CD4-positive, alpha-beta T cell treated with Interleukin-17A for 1 hour (primary cell): ENCODE results near the gene C6orf47.

Experiments
- DNase-seq: peaks from one replicate; pipeline ENCODE4 v3.0.0-alpha.2; 2020

Gene C6orf47

DNA sequence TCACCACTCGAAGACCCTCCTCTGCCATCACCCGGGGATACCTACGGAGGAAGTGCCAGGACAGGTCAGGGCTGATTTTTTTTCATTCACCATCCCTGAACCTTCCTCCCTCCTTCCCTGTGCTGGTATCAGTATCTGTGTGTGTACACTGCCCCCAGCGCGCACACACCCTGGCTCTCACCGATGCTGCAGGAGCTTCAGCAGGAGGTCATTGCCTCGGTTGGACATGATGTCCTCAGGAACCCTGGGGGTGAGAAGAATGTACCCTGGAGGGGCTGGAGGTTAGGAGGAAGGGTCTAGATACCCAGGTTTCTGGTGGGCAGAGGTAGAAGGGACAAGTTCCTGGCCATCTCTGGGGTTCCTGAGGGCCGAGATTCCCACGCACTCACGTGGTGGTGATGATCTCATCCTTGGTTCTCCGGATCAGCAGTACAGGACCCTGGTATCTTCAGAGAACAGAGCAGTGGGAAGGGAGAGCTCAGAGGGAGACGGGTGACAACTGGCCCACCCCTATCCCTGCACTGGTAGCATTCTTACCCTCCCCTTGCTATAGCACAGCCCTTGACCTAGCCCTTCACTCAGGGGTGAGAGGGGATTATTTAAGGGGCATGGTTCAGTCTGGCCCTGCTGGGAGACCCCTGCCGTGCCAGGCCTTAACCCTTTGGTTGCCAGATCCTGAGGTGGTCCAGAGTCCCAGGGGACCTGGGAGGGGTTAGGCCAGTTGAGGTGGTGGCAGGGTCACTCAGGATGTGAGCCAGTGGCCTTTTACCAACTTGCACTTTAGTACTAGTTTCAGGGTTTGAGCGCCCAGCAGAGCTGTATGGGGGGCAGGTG, 27.5 kb upstream of the C6orf47 start:
- DNase-seq = no peak

DNA sequence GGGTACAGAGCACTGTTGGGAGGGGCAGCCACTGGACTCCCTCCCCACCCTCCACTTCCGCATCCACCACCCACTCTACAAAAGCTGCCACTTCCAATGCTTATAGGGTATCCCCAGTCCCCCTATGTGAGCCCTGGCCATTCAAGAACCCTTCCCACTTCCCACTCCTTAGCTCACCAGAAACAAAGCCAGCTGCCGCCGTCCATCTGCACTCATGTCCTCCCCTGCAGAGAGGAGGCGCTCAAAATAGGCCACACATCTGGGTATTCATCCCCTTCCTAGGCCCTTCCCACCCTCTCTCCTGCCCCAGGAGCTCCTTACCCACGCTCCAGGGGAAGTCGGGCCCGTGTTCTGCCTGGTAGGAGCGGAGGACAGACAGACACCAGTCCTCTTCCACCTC, 26.7 kb upstream of the C6orf47 start:
- DNase-seq = no peak

DNA sequence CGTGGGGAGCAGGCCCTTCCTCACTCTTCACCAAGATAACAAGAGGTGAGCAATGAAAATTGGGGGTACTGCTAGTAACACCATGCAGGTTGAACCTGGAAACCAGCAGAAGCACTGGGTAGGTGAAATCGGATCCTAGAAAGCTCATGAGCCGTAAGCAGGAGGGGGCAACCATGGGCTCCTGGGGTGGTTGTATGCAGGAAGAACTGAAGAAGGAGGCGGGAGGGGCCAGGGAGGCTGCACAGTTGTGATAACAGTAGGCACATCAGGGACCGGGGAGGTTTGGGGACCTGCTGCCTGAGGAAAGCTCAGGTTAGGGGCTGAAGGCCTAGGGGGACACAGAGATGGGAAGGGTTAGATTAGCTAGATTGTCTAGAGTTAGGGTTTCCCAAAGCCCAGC, 25.9 kb upstream of the C6orf47 start:
- no peak for DNase-seq

DNA sequence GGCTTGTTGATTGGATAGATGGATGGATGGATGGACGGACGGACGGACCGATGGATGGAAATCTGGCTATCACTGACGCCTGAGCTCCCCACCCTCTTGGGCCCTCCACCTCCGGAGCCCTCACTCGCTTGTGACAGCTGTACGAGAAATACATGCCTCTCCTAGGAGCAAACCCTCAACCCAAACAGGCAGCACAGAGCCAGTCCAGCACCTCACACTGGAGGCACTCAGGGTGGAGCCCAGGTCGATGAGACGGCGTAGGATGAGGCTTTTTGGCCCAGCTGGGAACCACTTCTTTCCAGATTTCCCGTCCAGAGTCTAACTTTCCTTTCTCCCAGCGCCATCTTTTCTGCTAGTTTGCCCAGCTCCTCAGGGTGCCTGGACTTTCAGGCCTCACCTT, 23.0 kb upstream of the C6orf47 start:
- DNase-seq = no peak

DNA sequence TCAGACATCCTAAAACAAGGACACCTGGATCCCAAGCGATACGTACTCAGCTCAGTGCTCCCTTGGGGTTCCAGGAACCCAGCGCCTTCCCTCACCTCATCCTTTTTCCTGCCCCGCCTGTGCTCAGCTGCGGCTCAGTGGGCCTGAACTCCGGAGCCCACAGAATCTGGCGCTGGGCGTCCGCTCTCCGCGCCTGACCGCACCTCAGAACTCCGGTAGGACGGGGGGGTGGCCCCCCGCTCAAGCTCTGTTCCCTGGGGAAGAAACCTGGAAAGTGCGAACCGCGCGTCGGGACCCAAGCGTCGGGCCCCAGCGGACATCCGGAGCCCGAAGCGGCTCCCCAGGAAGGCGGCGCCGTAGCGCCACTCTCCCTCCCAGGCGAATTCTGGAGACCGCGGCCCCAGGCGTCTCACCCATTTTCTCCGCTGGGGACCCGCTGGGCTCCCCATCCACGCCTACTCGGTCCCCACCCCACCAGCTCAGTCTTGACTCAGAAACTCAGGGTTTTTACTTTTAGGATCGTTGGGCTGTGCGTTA, 20.6 kb upstream of the C6orf47 start:
- peak; percentile 45 for DNase-seq

DNA sequence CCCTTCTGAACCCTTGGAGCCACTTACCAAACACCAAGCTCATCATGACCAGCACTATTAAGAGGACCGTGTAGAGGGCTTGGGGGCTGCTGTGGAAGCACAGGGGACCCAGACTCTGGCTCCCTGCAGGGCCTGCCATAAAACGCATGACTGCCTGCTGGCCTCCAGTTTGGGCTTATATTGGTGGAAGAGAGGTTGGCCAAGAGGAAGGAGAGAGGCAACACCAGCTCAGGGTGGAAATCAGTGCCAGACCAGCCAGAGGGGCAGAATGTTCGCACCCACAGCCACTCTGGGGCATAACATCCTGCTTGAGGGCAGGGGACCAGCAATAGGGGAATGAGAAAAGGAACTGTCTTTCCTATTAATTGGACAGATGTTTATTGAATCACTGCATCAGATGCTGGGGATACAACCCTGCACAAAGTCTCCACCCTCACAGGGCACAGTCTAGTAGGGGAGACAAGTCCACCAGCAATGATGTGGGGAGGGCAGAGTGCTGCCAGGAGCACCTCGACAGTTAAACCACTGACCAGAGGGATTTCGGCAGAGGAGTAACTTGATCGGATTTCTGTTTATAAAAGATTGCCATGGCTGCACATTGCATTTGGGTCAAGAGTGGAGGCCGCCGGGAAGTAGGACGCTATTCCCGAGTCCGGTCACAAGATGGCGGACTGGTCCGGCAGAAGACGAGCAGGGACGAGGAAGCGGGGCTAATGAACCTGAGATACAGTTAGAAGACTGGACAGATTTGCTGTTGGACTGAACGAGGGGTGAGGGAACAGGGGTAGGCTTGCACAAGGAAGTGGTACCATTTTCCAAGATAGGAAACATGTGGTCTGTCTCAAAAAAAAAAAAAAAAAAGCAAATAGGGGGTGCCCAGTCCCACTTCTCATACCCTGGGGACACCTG, 19.9 kb upstream of the C6orf47 start, which contains the start of gene LY6G5C:
Gene LY6G5C, minus strand, starts transcription at position 842 of the 909 bp plus-strand sequence. Its CDS starts 694 bp downstream, at position 148.
- peak; percentile 79 for DNase-seq

DNA sequence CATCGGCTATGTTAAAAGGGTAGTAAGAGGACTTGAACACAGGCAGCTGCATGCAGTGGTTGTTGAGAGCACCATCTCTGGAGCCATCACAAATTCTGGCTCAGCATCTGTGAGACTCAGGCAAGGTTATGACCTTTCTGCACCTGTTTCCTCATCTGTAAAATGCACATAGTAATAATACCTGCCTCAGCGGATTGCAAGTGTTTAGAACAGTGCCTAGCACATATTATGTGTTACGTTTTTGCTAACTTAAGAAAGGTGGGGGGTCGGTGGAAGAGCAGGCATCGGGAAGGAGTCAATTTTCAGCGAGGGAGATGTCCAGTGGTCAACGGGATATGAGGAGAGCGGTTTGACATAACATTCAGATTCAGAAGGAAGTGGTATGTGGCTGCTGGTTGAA, 17.4 kb upstream of the C6orf47 start:
- no peak for DNase-seq

DNA sequence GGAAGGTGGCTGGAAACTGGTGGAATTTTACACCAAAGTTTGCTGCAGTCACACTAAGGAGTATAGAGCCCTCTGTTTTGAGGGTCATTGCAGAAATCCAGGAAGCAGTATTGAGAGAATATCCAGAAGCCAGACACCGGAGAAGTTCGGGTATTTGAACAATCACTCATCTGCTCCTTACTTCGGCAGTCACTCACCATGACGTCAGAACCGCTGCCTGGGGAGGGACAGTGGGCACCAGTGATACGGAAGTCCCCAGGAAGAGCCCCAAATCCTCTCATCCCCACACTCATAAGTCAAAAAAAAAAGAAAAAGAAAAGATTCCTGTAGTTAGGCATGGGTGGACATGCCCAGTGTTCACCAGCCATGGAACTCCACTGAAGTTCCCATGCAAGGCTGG, 16.3 kb upstream of the C6orf47 start:
- no peak for DNase-seq

DNA sequence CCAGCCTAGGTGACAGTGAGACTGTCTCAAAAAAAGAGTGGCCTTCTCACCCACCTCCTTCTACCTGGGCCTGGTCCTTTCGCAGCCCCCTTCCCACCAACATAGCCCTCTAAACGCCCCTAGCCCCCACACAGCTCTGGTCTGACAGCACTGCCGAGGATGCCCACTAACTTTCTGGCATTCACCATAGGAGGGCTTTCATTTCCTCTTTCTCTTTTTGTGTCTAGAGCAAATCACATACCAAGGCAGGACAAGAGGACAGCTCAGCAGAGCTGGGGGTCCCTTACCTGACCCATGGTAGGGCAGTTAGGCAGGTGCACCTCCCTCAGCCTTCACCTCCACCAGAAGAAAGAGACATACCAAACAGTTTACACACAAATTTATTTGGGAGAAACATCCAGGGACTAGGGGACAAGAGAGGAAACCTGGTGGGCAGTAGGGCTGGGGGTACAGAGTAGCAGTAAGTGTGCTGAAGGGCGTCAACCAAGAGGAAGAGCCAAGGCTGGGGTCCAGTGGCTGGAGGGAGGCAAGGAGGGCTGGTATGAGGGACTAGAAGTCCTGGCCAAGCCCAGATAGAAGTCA, 15.8 kb upstream of the C6orf47 start:
- DNase-seq = no peak

DNA sequence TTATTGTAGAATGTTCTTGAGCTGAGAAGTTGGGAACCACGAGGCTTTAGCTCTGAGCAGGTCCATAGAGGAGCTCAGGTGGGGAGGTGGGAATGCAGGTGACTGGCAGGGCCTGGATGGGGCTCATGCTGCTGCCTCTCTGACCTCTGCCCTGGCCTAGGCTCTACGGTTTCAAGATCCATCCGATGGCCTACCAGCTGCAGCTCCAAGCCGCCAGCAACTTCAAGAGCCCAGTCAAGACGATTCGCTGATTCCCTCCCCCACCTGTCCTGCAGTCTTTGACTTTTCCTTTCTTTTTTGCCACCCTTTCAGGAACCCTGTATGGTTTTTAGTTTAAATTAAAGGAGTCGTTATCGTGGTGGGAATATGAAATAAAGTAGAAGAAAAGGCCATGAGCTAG, 9.1 kb upstream of the C6orf47 start, which contains the start of gene LY6G5B:
Gene LY6G5B, plus strand, starts transcription at position 301 of the 400 bp plus-strand sequence. CDS start 975 bp downstream, outside the sequence.
- no peak for DNase-seq

DNA sequence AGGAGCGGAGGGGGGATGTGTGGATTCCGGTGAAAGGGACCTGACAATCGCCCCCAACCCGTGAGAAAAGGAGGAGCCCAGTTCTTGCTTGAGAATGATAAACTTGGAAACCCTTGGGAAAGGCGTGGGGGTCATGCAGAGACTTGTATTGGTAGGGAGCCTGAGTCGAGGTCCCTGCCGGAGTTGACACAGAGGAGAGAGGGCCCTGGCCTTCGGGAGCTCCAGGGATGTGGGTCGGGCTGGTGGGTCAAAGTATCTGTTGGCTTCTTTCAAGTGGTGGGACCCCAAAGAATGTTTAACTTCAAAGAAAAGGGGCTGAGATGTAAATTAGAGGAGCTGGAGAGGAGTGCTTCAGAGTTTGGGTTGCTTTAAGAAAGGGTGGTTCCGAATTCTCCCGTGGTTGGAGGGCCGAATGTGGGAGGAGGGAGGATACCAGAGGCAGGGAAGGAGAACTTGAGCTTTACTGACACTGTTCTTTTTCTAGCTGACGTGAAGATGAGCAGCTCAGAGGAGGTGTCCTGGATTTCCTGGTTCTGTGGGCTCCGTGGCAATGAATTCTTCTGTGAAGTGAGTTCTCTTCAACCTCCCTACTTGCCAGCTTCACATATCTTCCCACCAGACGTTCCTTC, 5.9 kb upstream of the C6orf47 start:
- no peak for DNase-seq

DNA sequence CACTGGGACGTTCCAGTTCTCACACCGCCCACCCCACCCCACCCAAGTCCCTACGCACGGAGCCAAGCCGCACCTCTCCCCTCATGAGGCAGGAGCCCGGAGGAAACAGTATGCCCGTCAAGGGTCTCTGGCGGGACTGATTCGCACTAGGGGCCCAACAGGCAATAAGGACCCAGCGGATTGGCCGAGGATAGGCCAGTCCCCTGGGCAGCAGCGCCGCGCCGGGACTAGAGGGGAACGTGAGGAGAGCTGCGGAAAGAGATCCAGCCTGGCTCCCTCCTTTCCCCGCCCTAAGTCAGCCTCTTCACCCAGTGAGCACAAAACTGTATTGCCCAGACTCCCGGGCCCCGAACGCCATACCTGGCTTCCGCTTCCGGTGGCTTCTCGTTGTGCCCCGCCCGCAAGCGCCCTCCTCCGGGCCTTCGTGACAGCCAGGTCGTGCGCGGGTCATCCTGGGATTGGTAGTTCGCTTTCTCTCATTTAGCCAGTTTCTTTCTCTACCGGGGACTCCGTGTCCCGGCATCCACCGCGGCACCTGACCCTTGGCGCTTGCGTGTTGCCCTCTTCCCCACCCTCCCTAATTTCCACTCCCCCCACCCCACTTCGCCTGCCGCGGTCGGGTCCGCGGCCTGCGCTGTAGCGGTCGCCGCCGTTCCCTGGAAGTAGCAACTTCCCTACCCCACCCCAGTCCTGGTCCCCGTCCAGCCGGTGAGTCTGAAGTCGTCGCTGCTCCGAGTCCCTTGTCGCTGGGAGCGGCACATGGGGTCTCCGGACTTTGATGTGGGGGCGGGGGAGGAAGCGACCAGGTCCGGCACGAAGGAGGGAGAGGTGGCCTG, 5.1 kb upstream of the C6orf47 start, which contains the start of gene CSNK2B:
Gene CSNK2B, plus strand, starts transcription at position 580 of the 836 bp plus-strand sequence. CDS start 752 bp downstream, outside the sequence.
- DNase-seq = peak; percentile 98

DNA sequence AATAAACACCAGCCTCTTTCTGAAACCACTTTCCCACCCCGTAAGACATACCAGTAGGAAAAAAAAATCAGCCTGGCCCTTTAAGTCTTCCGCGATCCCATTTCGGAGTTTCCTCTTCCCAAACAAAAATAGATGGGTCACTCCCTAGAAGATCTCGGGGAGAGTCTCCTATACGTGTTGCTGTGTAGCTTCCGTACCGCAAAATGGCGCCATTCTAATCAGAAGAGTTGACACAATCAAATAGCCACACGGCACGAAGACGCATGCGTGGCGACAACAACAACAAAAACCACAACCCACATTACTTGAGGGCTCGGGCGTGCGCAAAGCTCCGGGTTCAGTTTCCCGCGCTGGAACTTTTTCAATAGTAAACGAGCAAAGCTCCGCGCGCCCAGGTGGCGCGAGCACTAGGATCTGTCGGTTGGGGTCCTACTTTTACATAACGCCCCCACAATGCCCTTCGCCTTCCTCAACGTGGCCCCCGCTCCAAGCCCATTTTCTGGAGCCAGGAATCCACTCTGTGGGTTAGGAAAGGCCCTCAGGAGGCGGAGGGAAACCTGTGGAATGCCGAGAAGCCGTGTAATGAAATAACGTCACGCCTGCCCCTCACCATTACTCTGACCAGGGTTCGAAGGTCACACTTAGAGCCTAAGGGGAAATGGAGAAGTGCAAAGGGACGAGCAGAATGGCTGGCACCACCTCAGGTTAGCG, 4.4 kb upstream of the C6orf47 start, which contains the start of gene GPANK1:
Gene GPANK1, minus strand, starts transcription at position 208 of the 711 bp plus-strand sequence. CDS start 519 bp downstream, outside the sequence.
- DNase-seq = peak; percentile 95

DNA sequence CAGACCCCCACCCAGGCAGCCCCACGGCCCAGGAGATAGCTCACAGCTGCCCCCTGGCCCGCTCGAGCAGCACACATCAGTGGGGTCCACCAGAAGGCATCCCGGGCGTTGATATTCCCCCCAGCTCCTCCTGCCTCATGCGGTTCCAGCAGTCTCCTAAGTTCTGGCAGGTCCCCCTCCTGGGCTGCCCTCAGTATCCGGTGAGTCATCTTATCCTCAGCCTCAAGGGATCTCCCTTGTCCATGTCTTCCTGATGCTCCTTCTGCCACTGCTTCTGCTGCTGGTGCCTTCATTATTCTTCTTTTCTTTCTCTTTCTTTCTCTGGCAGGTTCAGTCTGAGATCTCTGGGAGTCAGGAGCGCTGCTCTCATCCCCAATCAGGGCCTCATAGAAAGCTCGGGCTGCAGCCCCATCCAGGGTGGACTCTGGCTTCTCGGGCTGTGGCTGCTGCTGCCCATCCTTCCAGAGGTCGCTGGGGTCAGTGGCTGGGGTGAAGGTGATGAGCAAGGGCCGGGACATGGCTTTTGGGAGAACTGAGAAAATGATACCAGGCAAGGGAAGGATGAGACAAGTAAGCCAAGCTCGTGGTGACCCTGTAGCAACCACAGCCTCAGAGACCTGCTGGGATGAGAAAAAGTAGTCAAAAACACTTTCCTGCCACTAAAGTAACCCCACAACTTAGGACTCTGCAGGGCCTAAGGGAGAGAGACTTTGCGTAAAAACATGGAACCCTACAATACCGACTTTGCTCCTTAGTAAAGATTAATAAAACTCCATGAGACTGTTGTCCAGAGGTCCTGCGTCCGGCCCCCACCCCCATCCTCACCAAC, 3.6 kb upstream of the C6orf47 start:
- no peak for DNase-seq

DNA sequence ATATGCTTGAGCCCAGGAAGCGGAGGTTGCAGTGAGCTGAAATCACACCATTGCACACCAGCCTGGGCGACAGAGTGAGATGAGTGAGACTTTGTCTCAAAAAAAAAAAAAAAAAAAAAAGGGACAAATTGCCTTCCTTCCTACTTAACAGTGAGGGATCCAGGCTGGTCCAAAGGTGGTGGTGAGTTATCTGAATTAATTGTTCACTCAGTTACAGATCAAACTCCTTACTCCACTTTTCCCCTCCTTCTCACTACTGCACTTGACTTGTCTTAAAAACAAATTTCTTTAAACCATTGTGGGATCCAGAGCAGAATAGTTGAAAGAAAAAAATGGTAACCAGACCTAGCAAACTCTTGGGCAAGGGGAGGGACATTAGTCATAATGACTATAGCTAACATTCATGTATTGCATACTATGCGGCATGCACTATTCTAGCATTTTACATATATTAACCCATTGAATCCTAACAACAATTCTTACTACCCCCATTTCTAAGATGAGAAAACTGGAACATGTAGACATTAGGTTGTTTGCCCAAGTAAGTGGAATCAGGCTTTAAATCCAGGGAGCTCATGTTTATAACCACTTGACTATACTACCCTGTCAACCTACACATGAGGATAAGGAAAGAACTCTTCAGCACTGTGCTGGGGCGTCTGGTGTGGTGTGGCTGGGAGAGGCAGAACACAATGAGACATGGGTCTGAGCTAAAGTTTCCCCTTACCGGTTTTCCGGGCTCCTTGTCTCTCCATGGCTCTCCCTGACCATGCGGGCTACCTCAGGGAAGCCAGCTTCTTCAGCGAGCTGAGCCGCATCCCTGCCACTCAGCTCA, 2.8 kb upstream of the C6orf47 start:
- DNase-seq = no peak

DNA sequence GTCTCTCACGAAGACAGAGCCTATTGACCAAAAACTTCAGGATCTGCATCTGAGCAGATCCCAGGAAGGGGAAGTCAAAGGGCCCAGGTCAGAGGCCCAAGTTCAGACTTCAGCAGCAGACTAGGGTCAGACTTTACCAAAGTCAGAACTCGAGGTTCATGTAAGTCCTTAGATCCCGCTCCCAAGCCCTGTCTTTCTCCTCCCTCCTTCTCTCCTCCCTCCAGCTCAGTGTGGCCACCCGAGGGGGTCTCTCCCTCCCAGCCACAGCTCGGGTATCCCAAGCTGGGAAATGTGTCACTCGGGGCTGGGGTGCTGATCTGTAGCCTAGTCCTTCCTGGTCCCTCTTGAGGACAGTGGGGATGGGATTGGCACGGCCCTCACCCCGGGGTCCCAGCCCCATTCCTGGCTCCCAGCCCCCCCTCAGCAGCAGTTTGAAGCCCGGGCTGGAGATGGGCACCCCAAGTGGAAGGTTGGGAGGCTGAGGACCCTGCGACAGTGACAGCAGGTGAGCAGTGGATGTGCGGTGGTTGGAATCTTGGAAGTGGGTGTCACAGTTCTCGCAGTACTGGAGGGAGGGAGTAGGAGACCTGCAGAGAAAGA, 1.6 kb upstream of the C6orf47 start:
- no peak for DNase-seq

DNA sequence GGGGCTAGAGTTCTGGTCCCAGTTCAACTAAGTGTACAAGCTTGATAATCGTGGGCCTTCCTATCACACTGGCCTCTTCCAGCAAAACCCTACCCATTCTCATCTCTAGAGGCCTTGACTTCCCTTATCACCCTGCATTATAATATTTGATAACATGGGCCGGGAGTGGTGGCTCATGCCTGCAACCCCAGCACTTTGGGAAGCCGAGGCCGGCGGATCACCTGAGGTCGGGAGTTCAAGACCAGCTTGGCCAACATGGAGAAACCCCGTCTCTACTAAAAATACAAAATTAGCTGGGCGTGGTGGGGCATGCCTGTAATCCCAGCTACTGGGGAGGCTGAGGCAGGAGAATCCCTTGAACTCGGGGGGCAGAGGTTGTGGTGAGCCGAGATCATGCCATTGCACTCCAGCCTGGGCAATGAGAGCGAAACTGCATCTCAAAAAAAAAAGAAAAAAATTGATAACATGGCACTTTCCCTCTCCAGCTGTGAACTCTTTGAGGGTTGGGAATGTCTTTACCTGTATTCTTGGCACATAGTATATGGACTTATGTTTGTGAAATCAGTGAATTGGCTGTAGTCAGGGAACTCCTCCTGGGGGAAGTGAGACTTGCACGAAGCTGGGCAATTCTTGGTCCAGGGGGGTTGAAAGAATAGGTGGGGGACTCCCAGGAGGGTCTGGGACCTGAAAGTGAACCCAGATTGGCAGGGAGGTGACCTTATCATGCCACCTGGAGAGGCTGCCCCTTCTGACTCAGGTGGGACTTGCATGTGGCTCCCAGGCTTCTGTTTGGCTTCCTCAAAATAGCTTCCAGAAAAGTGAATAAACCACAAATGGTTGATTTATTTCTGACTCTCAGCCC, 915 bp upstream of the C6orf47 start:
- DNase-seq = no peak
